ENCODE data around the gene HYAL3. TPM values are rescaled to one million over a fixed set of nuclear protein-coding genes. Genes with fewer than 3 reads are reported as not detected.

Gene HYAL3
- total RNA-seq, 1 experiment from 2014 or later, result 10.3 TPM

GRCh38 chr3:50321336-50322114 lies 22.3 kb upstream of the HYAL3 start:
- CTCF ChIA-PET, result interaction anchor here (0.6 to 1.4 kb wide), 12 partner anchors 15 to 1291 kb away, joined by 3 to 11 read pairs (median 4); partner anchors contain the start of genes HYAL1, HYAL3, IFRD2 and NAA80
- Histone ChIP-seq H3K36me3 (ENCODE audit: control insufficient read depth in 1 of 2, insufficient read depth in 2 of 2, low read length in 2 of 2) (peaks cover 9 to 29% of the 10 kb centered on the region in 2 experiments; a peak in 2 of 4 replicates), H2AFZ (ENCODE audit: low read depth, low read length, poor library complexity, severe bottlenecking) (no peak overlapping the region)
- no peak for TF ChIP-seq REST (IDR thresholded peaks at IDR 0.05; ENCODE audit: low read depth)
- TF ChIP-seq YY1 (IDR thresholded peaks at IDR 0.05; ENCODE audit: extremely low read depth, insufficient replicate concordance, low read depth, low read length), result no peak
- TF ChIP-seq EZH2 (IDR thresholded peaks at IDR 0.05), result no peak
- TF ChIP-seq POLR2A (IDR thresholded peaks at IDR 0.05; ENCODE audit: borderline replicate concordance, extremely low read depth, insufficient read depth, insufficient read length), result peak; percentile 79
- TF ChIP-seq CTCF (IDR thresholded peaks at IDR 0.05 in 2 of 3, conservative IDR thresholded peaks at IDR 0.05 in 1 of 3; ENCODE audit: borderline replicate concordance in 1 of 3, insufficient read depth in 1 of 3, low read depth in 2 of 3, low read length in 2 of 3), result peak in 2 of 3 experiments; percentile 70 to 71; a peak in 4 of 6 replicates
- TF ChIP-seq RAD21 (IDR thresholded peaks at IDR 0.05; ENCODE audit: low read depth), result no peak
- no peak for TF ChIP-seq ELF1 (IDR thresholded peaks at IDR 0.05; ENCODE audit: borderline replicate concordance, low read depth)
- no peak for TF ChIP-seq SP1 (IDR thresholded peaks at IDR 0.05; ENCODE audit: low read depth)
- no peak for TF ChIP-seq EGR1 (IDR thresholded peaks at IDR 0.05; ENCODE audit: low read depth)
- no peak for TF ChIP-seq ZBTB33 (IDR thresholded peaks at IDR 0.05; ENCODE audit: extremely low read depth, insufficient replicate concordance, low read length)
- TF ChIP-seq CBX3 (IDR thresholded peaks at IDR 0.05; ENCODE audit: low read depth), result no peak
- no peak for TF ChIP-seq ZNF274 (IDR thresholded peaks at IDR 0.05; ENCODE audit: low read depth, low read length)
- no peak for TF ChIP-seq EZH2phosphoT487 (IDR thresholded peaks at IDR 0.05; ENCODE audit: borderline replicate concordance)
- no peak for TF ChIP-seq ATF3 (IDR thresholded peaks at IDR 0.05)
- peak; percentile 64 for TF ChIP-seq TCF7L2 (IDR thresholded peaks at IDR 0.05; ENCODE audit: borderline replicate concordance, extremely low read depth, insufficient read depth, insufficient read length)
- no peak for TF ChIP-seq SRF (IDR thresholded peaks at IDR 0.05; ENCODE audit: low read depth)
- TF ChIP-seq ZFX (IDR thresholded peaks at IDR 0.05), result peak; percentile 78
- TF ChIP-seq FOSL1 (IDR thresholded peaks at IDR 0.05; ENCODE audit: low read depth), result no peak

More at GRCh38 chr3:50321336-50322114, 22.3 kb upstream of the HYAL3 start:
- DNase-seq (ENCODE audit: low read depth, low spot score) (peak; percentile 84), ATAC-seq (peak; percentile 66)
- H3K9me2 ChIP-seq (ENCODE audit: insufficient read depth), result no peaks in the 10 kb centered on the region
- peaks cover 49 to 76% of the 10 kb centered on the region in 2 experiments for H3K4me1 ChIP-seq (ENCODE audit: control insufficient read depth in 1 of 2, insufficient read depth in 2 of 2, low read length in 2 of 2)
- no peaks in the 10 kb centered on the region for H3K27me3 ChIP-seq (ENCODE audit: insufficient read depth, low read length)
- peaks cover 48% of the 10 kb centered on the region for H3K79me2 ChIP-seq (ENCODE audit: insufficient read depth, low read length)
- peak overlapping the region; percentile 92 for H3K4me2 ChIP-seq (ENCODE audit: low read length)
- ChIA-PET POLR2A (interaction anchor here (0.6 to 1.9 kb wide), 4 partner anchors 22 to 1108 kb away, joined by 3 to 4 read pairs (median 4); partner anchors contain the start of genes HYAL3, IFRD2 and NAA80), RAD21 (ENCODE audit: low non-redundant PET in 1 of 2, low total read pairs in 2 of 2, uncharacterized antibody in 2 of 2, unreplicated experiment in 2 of 2) (interaction anchor here (0.7 to 1.7 kb wide), 3 partner anchors 22 to 61 kb away, joined by 4 to 5 read pairs (median 4); partner anchors contain the start of genes HYAL3 (in 1 of the 2), IFRD2 (in 1 of the 2) and NAA80 (in 1 of the 2))
- intact Hi-C loops (cut with micrococcal nuclease), result no loop called here
- H3K9me3 ChIP-seq (ENCODE audit: control insufficient read depth in 1 of 2, insufficient read depth in 1 of 2, low read depth in 1 of 2, low read length in 2 of 2), result no peaks in the 10 kb centered on the region
- H4K20me1 ChIP-seq (ENCODE audit: insufficient read depth), result no peaks in the 10 kb centered on the region
- peak overlapping the region; percentile 64 to 92 for H3K4me3 ChIP-seq (replicated peaks in 1 of 2; ENCODE audit: low read depth in 1 of 2, low read length in 2 of 2)
- H3K9ac ChIP-seq (ENCODE audit: low read length), result peak overlapping the region; percentile 88
- no TSS peak for BruUV-seq (replicated peaks)
- H3K27ac ChIP-seq (ENCODE audit: low read depth, low read length), result peak overlapping the region; percentile 93

All from HCT116 (cell line).